ENCODE measurements around the gene MLKL. TPM values are rescaled to one million over a fixed set of nuclear protein-coding genes. Genes with fewer than 3 reads are reported as not detected.

MLKL gene
- polyA plus RNA-seq, 1 experiment, result 5.8 TPM

DNA sequence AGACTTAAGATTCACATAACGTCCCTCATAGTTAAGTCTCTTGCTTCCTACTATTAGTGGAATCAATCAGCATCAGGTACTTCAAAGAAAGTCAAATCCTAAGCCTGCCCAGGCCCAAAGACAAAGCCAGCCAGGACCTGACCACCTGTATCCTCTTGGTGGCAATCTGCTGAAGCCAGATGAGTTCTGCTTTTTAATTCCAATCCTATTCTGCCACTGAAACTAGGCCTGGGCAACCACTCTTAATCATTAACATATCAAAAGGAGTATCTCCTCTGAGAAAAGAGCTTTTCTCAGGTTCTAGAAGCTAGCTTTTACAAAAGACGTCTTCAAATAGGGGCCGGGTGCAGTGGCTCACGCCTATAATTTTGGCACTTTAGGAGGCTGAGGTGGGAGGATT lies 78.7 kb downstream of the MLKL start:
- Histone ChIP-seq H3K27me3 (ENCODE audit: control insufficient read depth, insufficient read depth, low read length) (no peaks in the 10 kb centered on the region), H3K9me3 (ENCODE audit: control insufficient read depth, insufficient read depth, low read length) (no peaks in the 10 kb centered on the region), H3K4me3 (ENCODE audit: low read depth, low read length) (no peak overlapping the region), H3K27ac (ENCODE audit: low read depth, low read length) (no peak overlapping the region)
- no peak for TF ChIP-seq CTCF (IDR thresholded peaks at IDR 0.05; ENCODE audit: low read depth, low read length)
- no peak for DNase-seq (ENCODE audit: low read depth, low spot score)
- ChIA-PET POLR2A (no interaction called here), CTCF (interaction anchor here (0.8 to 2.4 kb wide), 14 partner anchors 10 to 312 kb away, joined by 3 to 9 read pairs (median 4); partner anchors contain the start of gene GLG1)

Other genes starting within 250 kb of the MLKL start
- 188 and 191 TPM in 2 replicates for gene GLG1, start 93.7 kb downstream of the MLKL start, polyA plus RNA-seq (2011; rRNA removed)
- 10.7 and 13.4 TPM in 2 replicates for gene RFWD3, start 34.0 kb downstream of the MLKL start, polyA plus RNA-seq (2011; rRNA removed)
- not detected in 2 replicates for gene FA2H, start 74.0 kb upstream of the MLKL start, polyA plus RNA-seq (2011; rRNA removed)

Measured in AG04450 (cell line).